ENCODE data around the gene TOR4A. TPM values are rescaled to one million over a fixed set of nuclear protein-coding genes. Genes with fewer than 3 reads are reported as not detected.
"Not testable (repeated sequence)": the region's sequence is repeated elsewhere in the genome, so short reads cannot be mapped to it uniquely, and the experiment has no call there.

The TOR4A gene
- total RNA-seq, 1 donor: 5.4 TPM

DNA sequence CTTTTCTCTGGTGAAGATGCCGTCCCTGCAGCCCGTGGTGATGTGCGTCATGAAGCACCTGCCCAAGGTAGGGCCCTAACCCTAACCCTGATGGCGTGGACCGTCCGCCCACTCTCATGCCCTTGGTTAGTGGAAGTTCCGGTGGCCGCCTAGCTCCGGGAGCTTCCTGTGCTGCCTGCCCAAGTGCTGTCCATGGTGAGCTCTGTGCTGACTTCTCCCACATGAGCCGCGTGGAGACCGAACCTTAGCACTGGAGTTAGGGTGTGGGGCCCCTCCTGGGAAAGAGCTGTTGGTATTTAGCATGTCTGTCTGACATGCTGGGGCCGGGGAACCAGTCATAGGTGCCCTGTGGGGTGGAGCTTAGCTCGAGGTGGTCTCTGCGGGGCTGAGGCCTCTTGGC, 21.2 kb upstream of the TOR4A start:
- Histone ChIP-seq H3K9me3 (ENCODE audit: low read depth, low read length) (no peaks in the 10 kb centered on the region), H3K4me1 (ENCODE audit: insufficient read depth, low read length) (peaks cover 25% of the 10 kb centered on the region), H3K27me3 (ENCODE audit: insufficient read depth, low read length) (no peaks in the 10 kb centered on the region), H3K4me3 (ENCODE audit: low read length) (no peak overlapping the region)

DNA sequence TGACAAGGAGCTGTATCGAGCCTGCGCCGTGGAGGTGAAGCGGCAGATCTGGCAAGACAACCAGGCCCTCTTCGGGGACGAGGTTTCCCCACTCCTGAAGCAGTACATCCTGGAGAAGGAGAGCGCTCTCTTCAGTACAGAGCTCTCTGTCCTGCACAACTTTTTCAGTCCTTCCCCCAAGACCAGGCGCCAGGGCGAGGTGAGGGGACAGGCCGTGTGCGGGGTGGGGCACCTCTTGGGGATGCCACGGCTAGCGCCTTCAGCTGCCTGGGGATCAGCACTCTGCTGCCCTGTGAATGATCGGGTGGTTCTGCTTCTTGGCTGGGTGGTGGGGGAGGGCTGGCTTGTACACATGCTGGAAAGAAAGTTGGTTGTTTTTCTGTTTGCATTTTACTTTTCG, 20.7 kb upstream of the TOR4A start:
- Histone ChIP-seq H3K27me3 (ENCODE audit: insufficient read depth, low read length) (no peaks in the 10 kb centered on the region), H3K4me1 (ENCODE audit: insufficient read depth, low read length) (peaks cover 25% of the 10 kb centered on the region), H3K4me3 (ENCODE audit: low read length) (no peak overlapping the region), H3K9me3 (ENCODE audit: low read depth, low read length) (no peaks in the 10 kb centered on the region)

DNA sequence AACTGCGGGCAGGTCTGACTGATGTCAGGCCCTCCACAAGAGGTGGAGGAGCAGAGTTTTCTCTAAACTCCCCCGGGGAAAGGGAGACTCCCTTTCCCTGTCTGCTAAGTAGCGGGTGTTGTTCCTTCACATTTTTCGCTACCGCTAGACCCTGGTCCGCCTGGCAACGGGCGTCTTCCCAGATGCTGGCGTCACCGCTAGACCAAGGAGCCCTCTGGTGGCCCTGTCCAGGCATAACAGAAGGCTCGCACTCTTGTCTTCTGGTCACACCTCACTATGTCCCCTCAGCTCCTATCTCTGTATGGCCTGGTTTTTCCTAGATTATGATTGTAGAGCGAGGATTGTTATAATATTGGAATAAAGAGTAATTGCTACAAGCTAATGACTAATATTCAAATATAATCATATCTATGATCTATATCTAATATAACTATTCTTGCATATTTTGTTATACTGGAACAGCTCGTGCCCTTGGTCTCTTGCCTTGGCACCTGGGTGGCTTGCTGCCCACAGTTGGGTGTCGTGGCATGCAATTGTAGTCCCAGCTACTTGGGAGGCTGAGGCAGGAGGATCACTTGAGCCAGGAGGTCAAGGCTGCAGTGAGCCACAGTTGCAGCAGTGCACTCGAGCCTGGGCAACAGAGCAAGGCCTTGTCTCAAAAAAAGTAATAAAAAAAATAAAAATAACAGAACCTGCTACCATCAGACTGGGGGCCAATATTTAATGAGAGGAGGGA, 15.2 kb upstream of the TOR4A start:
- H3K4me1 ChIP-seq (ENCODE audit: insufficient read depth, low read length); H3K27me3 ChIP-seq (ENCODE audit: insufficient read depth, low read length); H3K9me3 ChIP-seq (ENCODE audit: low read depth, low read length); H3K4me3 ChIP-seq (ENCODE audit: low read length): not testable (repeated sequence)

DNA sequence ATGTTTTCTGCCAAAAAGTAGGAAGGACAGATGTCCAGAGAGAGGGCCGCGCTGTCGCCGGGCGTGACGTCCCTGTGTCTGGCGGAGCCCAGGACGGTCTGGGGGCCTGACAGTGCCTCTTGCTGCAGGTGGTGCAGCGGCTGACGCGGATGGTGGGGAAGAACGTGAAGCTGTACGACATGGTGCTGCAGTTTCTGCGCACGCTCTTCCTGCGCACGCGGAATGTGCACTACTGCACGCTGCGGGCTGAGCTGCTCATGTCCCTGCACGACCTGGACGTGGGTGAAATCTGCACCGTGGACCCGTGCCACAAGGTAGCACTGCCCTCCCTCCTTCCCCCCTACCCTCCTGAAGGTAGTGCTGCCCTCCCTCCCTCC, 14.6 kb upstream of the TOR4A start:
- no peaks in the 10 kb centered on the region for H3K9me3 ChIP-seq (ENCODE audit: low read depth, low read length)
- H3K4me1 ChIP-seq (ENCODE audit: insufficient read depth, low read length): peaks cover 5% of the 10 kb centered on the region
- no peaks in the 10 kb centered on the region for H3K27me3 ChIP-seq (ENCODE audit: insufficient read depth, low read length)
- no peak overlapping the region for H3K4me3 ChIP-seq (ENCODE audit: low read length)

DNA sequence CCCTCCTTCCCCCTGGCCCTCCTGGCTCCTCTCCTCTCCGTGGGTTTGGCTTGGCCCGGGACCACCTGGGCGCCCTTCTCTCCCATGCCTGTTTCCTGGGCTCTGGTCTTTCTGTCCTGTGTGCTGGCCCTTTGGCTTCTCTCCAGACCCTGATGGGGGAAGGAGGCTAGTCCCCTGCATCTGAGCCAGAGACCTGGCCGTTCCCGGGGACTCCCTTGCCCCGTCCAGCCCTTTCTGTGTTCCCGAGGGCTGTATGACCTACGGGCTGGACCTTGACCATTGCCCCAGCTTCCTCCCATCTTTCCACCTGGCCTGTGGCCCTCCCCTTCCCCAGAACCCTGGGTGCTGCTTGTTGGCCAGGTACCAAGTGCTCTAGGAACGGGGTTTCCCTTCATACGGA, 14.0 kb upstream of the TOR4A start:
- Histone ChIP-seq H3K27me3 (ENCODE audit: insufficient read depth, low read length) (no peaks in the 10 kb centered on the region), H3K4me1 (ENCODE audit: insufficient read depth, low read length) (peaks cover 10% of the 10 kb centered on the region), H3K4me3 (ENCODE audit: low read length) (no peak overlapping the region), H3K9me3 (ENCODE audit: low read depth, low read length) (no peaks in the 10 kb centered on the region)

DNA sequence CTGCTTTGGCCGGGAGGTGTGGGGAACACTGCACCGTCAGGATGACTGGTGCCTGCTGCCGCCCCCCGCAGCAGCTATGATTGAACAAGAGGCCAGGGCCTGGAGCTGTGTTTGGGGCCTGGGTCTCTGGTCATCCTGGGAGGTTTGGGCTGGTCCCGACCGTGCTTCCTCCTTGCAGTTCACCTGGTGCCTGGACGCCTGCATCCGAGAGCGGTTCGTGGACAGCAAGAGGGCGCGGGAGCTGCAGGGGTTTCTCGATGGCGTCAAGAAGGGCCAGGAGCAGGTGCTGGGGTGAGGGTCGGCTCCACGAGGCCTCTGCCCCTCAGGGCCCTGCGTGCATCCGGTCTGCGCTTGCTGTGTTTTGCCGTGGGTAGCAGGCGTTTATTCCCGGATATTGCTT, 13.5 kb upstream of the TOR4A start:
- peaks cover 15% of the 10 kb centered on the region for H3K4me1 ChIP-seq (ENCODE audit: insufficient read depth, low read length)
- H3K27me3 ChIP-seq (ENCODE audit: insufficient read depth, low read length): no peaks in the 10 kb centered on the region
- no peak overlapping the region for H3K4me3 ChIP-seq (ENCODE audit: low read length)
- no peaks in the 10 kb centered on the region for H3K9me3 ChIP-seq (ENCODE audit: low read depth, low read length)

DNA sequence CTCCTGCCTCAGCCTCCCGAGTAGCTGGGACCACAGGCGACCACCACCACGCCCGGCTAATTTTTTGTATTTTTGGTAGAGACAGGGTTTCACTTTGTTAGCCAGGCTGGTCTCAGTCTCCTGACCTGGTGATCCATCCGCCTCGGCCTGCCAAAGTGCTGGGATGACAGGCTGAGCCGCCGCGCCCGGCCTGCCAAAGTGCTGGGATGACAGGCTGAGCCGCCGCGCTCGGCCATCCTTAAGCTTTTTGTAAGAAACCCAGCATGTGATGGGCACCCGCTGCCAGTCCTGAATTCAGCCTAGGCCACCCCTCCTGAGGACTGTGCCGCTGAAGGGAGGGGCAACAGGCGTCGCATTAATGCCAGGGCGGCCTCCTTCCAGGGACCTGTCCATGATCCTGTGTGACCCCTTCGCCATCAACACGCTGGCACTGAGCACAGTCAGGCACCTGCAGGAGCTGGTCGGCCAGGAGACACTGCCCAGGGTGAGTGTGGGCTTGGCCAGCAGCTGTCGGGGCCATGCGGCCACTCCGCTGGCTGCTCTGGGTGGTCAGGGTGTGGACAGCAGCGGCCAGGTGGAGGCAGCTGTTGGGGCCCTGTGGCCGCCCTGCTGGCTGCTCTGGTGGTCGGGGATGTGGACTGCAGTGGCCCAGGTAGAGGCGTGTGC, 11.9 kb upstream of the TOR4A start:
- H3K4me3 ChIP-seq (ENCODE audit: low read length): no peak overlapping the region
- H3K4me1 ChIP-seq (ENCODE audit: insufficient read depth, low read length): peaks cover 16% of the 10 kb centered on the region
- no peaks in the 10 kb centered on the region for H3K27me3 ChIP-seq (ENCODE audit: insufficient read depth, low read length)

DNA sequence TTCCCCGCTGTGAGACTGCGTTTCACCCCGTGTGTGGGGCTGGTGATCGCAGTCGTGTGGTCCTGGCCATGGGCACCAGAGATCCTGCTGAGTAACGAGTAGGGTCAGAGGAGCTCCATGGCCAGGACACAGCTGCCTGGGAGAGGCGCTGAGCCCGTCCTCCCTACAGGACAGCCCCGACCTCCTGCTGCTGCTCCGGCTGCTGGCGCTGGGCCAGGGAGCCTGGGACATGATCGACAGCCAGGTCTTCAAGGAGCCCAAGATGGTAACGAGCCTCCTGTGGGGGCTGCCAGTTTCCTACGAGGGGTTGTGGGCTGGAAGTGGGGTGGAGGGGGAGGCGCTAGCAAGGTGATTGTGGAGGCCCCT, 11.4 kb upstream of the TOR4A start:
- Histone ChIP-seq H3K4me1 (ENCODE audit: insufficient read depth, low read length) (peaks cover 19% of the 10 kb centered on the region), H3K4me3 (ENCODE audit: low read length) (no peak overlapping the region), H3K9me3 (ENCODE audit: low read depth, low read length) (no peaks in the 10 kb centered on the region), H3K27me3 (ENCODE audit: insufficient read depth, low read length) (no peaks in the 10 kb centered on the region)

More for the DNA sequence above, 11.9 kb upstream of the TOR4A start:
- H3K9me3 ChIP-seq (ENCODE audit: low read depth, low read length): no peaks in the 10 kb centered on the region

DNA sequence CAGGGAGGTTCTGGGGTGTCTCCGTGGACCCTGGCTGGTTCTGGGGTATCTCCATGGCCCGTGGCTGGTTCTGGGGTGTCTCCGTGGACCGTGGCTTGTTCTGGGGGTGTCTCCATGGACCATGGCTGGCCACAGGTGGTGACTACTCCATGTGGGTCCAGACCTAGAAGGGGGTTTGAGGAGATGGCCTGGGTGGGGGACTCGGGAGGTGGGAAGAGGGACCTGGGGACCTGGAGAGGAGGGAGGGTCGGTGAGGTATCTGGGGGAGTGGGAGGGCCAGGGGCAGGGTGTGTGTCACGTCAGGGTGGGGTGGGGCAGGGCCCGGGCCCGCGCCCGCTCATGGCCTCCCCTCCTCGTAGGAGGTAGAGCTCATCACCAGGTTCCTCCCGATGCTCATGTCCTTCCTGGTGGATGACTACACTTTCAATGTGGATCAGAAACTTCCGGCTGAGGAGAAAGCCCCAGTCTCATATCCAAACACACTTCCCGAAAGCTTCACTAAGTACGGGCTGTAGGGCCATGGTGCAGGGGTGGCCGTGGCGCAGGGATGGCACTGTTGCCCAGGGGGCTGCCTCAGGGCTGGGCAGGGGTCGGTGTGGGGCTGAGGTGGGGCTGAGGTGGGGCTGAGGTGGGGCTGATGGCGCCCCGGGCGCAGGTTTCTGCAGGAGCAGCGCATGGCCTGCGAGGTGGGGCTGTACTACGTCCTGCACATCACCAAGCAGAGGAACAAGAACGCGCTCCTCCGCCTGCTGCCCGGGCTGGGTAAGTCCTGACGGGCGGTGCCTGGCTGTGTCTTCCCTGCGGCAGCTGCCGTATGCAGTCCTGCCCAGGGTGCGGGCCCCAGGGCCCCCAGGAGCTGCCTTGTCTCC, 10.7 kb upstream of the TOR4A start:
- Histone ChIP-seq H3K9me3 (ENCODE audit: low read depth, low read length) (no peaks in the 10 kb centered on the region), H3K27me3 (ENCODE audit: insufficient read depth, low read length) (no peaks in the 10 kb centered on the region), H3K4me3 (ENCODE audit: low read length) (no peak overlapping the region), H3K4me1 (ENCODE audit: insufficient read depth, low read length) (peaks cover 20% of the 10 kb centered on the region)

DNA sequence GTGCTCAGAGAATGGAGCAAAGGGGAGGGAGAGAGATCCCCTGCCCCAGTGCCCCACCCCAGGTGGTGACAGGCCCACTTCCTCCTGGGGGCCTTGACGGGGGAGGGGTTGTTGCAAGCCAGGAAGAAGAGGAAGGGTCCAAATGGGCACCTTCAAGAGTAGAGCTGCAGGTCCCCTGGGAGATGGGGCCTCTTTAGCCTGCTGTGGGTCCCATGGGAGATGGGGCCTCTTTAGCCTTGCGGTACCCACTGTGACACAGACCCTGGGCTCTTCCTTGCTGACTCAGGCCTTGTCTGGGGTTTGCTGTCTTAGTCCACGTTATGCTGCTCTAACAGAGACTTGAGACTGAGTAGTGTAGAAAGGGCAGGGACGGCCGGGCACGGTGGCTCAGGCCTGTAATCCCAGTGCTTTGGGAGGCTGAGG, 9.6 kb upstream of the TOR4A start:
- H3K27me3 ChIP-seq (ENCODE audit: insufficient read depth, low read length): no peaks in the 10 kb centered on the region
- no peak overlapping the region for H3K4me3 ChIP-seq (ENCODE audit: low read length)
- peaks cover 26% of the 10 kb centered on the region for H3K4me1 ChIP-seq (ENCODE audit: insufficient read depth, low read length)
- H3K9me3 ChIP-seq (ENCODE audit: low read depth, low read length): no peaks in the 10 kb centered on the region

DNA sequence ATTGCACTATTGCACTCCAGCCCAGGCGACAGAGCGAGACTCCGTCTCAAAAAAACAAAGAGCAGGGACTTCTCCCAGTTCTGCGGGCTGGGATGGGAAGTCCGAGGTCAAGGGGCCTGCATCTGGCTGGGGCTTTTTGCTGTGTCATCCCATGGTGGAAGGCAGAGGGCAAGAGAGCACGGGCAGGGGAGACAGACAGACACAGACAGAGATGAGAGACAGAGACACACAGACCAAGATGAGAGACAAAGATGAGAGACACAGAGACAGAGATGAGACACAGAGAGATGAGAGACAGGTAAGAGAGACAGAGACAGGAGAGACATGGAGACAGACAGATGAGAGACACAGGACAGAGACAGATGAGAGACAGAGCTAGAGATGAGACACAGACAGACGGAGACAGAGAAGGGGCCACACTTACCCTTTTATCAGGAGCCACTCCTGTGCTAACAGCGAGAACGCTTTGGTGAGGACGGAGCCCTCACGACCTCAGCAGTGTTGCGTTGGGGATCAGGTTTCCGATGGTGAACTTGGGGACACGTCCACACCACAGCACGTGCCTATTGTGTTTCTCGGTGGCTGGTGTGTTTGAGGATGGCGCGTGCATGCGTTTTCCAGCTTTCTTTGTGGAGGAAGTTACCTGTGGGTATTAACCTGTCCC, 8.9 kb upstream of the TOR4A start:
- H3K27me3 ChIP-seq (ENCODE audit: insufficient read depth, low read length): no peaks in the 10 kb centered on the region
- no peak overlapping the region for H3K4me3 ChIP-seq (ENCODE audit: low read length)

DNA sequence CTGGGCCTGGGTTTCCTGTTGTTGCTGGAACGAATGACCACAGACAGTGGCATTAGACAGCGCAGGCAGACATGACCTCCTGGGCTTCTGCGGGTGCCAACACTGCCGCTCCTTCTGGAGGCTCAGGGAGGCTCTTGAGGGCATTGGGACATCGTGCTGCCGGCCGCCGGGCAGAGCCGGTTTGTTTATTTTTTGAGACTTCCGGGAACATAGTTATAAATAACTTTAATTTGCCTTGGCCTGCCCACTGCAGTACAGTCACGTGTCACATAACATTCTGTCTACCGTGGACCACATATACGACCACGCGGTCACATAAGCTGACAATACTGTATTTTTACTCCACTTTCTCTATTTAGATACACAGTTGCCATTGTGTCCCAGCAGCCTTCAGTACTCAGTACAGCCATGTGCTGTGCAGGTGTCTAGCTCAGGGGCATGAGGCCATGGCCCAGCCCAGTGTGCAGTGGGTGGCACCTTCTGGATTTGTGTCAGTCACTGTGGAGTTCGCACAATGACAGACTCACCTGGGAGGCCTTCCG, 8.2 kb upstream of the TOR4A start:
- Histone ChIP-seq H3K9me3 (ENCODE audit: low read depth, low read length) (no peaks in the 10 kb centered on the region), H3K27me3 (ENCODE audit: insufficient read depth, low read length) (no peaks in the 10 kb centered on the region), H3K4me3 (ENCODE audit: low read length) (no peak overlapping the region), H3K4me1 (ENCODE audit: insufficient read depth, low read length) (peaks cover 26% of the 10 kb centered on the region)

More for the DNA sequence above, 8.9 kb upstream of the TOR4A start:
- H3K4me1 ChIP-seq (ENCODE audit: insufficient read depth, low read length): peaks cover 26% of the 10 kb centered on the region
- H3K9me3 ChIP-seq (ENCODE audit: low read depth, low read length): no peaks in the 10 kb centered on the region

DNA sequence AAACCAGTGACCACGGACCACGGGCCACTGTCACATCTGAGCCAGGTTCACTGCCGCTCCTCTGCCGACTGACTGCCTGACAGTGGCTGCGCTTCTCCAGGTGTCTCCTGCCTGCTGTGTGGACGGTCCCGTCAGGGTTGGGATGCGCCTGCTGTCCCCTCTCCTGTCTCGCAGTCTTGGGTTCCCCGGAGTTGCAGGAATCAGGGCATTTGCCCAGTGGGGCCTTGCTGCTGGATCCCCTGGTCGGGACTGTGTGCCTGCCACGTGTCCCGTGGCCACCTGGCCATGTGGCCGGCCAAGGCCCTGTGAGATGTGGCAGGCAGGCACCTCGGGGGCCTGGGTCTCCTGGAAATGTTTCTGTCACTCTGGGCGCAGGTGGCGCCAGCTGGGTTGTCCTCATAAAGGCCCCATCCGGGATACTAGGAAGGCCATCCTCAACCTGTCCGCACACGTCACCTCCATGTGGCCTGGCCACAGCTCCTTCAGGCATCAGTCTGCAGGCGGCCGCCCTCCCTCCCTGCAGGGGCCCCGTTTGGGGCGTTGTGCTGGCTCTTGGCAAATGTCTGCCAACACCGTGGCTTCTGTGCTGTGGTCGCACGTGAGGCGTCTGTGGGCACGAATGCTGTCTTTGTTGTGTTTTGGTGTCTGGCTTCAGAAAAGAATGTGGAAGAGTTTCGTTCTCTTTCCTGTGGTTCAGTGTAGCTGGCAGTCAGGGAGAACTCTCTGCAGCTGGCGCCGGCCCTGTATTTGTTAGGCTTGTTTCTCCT, 6.4 kb upstream of the TOR4A start:
- no peak overlapping the region for H3K4me3 ChIP-seq (ENCODE audit: low read length)

DNA sequence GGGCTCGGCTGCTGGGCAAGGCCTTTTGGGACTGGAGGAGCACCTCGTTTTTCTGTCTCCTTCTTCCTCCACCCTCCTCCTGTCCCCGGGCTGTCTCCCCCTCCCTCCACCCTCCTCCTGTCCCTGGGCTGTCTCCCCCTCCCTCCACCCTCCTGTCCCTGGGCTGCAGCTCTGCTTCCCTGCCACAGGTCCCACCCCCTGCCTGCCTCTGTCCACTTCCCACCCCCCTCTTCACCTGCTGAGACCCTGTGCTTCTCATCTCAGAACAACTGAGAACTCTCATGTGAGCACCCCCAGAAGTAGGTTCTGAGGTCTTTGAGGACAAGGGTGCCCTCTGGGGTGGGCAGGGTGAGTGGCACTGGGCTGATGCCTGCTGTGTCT, 5.8 kb upstream of the TOR4A start:
- H3K4me1 ChIP-seq (ENCODE audit: insufficient read depth, low read length): peaks cover 42% of the 10 kb centered on the region
- H3K27me3 ChIP-seq (ENCODE audit: insufficient read depth, low read length): no peaks in the 10 kb centered on the region
- H3K9me3 ChIP-seq (ENCODE audit: low read depth, low read length): no peaks in the 10 kb centered on the region
- no peak overlapping the region for H3K4me3 ChIP-seq (ENCODE audit: low read length)

More for the DNA sequence above, 6.4 kb upstream of the TOR4A start:
- Histone ChIP-seq H3K4me1 (ENCODE audit: insufficient read depth, low read length) (peaks cover 37% of the 10 kb centered on the region), H3K9me3 (ENCODE audit: low read depth, low read length) (no peaks in the 10 kb centered on the region), H3K27me3 (ENCODE audit: insufficient read depth, low read length) (no peaks in the 10 kb centered on the region)

Measured in mononuclear cell (primary cell).